Sigmoid colon (tissue), 7 donors: Measurements from ENCODE around the gene AGPAT1. TPM values are rescaled to one million over a fixed set of nuclear protein-coding genes. Genes with fewer than 3 reads are reported as not detected.

Experiments used
- DNase-seq: peaks from one replicate; pipeline ENCODE4 v3.0.0-alpha.2; 2019
- H3K27ac ChIP-seq, 4 donors: fragments of 200-600 bp; sonication (generic); one replicate each; pipeline ENCODE4 v1.5.1; 2016 to 2019; ENCODE audit warnings: mild to moderate bottlenecking in 1 of 4
- H3K27me3 ChIP-seq, 3 donors: fragments of 200-600 bp; sonication (generic); one replicate each; pipeline ENCODE4 v1.5.1; 2019; ENCODE audit warnings: mild to moderate bottlenecking in 1 of 3
- H3K36me3 ChIP-seq, 4 donors: fragments of 200-600 bp; sonication (generic); one replicate each; pipeline ENCODE4 v1.5.1; 2016 to 2019
- H3K4me1 ChIP-seq, 4 donors: fragments of 200-600 bp; sonication (generic); one replicate each; pipeline ENCODE4 v1.5.1; 2017 to 2019
- H3K4me3 ChIP-seq, 4 donors: fragments of 200-600 bp; sonication (generic); one replicate each; pipeline ENCODE4 v1.5.1; 2017 to 2019; ENCODE audit warnings: mild to moderate bottlenecking in 2 of 4, moderate library complexity in 1 of 4
- H3K9me3 ChIP-seq, 4 donors: fragments of 200-600 bp in 3 of 4; sonication (generic) in 3 of 4; one replicate each; pipeline versions ENCODE4 v1.5.1 to v1.6.1; 2013 to 2019
- EP300 ChIP-seq, 4 donors: sonication (generic); formaldehyde crosslinking; IDR thresholded peaks; one replicate each; pipeline ENCODE4 v1.6.1; 2017; ENCODE audit warnings: antibody characterized with exemption in 4 of 4
- POLR2A ChIP-seq, 2 donors: fragments of 450-650 bp; IDR thresholded peaks; one replicate each; pipeline ENCODE4 v1.6.1; 2016; ENCODE audit warnings: antibody characterized with exemption in 2 of 2, mild to moderate bottlenecking in 2 of 2, moderate library complexity in 2 of 2
- POLR2AphosphoS5 ChIP-seq, 4 donors: sonication (generic); formaldehyde crosslinking; IDR thresholded peaks; one replicate each; pipeline ENCODE4 v1.6.1; 2017; ENCODE audit warnings: antibody characterized with exemption in 4 of 4
- WGBS, 2 donors: extraction: QIAGEN DNeasy Blood & Tissue Kit; methylation state at CpG; one replicate each; pipeline ENCODE4 v1.1.7; 2013; 5-methylcytosine and 5-hydroxymethylcytosine counted together
- intact Hi-C: fragments of 100-400 bp; cut with DNase I; formaldehyde crosslinking; loops from one replicate; pipeline ENCODE4 v1.15.1; 2023
- polyA plus RNA-seq, 3 donors: library from polyadenylated mRNA; stranded (reverse); fragments of 200-250 nt; gene quantifications; one replicate each; pipeline ENCODE4 v1.2.3, GENCODE V29; 2013
- total RNA-seq, 4 donors: library from RNA; depleted of rRNA; stranded (reverse); fragments of >200 nt; gene quantifications; one replicate each; pipeline ENCODE4 v1.1.0, GENCODE V29; 2016
- TF ChIP-seq, protein P1 (sequence below), 4 experiments: fragments of 450-650 bp in 3 of 4; fragments of 200-600 bp in 1 of 4; IDR thresholded peaks; one replicate each; pipeline ENCODE4 v1.5.1; 2016 to 2019; ENCODE audit warnings: antibody characterized with exemption in 4 of 4, mild to moderate bottlenecking in 3 of 4, moderate library complexity in 2 of 4
- donor health status: healthy with polysubstance abuse.
- donor health status: Bipolar disorder and iron deficiency.
- donor health status: healthy.

Gene AGPAT1
- total and polyA plus RNA-seq, 7 donors: 32.4 to 54.2 (median 37.9) TPM

DNA sequence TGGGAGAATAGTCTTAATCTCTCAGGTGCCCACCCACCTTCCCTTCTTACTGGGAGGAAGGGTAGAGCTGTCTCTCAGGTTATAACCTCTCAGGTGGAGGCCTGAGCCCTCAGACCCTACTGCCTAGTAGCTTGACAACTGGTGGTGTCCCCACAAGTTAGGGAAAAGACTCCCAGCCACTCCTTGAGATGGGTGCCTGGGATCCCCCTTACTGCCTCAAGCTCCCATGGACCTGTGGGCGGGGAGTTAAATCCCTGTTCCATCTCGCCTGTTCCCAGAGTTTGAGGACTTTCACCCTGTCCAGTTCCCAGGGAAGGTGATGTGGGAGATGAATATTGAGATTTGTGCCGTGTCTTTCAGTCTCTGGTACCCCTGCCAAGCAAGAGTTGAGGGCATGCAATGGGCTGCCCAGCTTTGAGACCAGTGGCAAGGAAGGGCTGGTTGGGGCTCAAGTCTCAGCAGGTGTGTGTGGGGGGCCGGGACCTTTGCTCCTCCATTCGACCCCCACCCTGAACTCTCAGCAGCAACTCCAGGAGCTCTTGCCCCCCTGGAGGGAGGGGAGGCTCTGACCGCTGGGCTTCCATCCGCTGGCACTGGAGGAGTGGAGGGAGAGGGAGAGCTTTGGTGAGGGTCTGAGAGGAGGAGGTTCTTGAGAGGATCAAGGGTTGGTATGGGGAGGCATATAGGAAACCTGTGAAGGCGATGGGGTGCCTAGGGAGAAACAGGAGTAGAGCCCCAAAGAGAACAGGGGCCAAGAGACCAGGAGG is 15.2 kb upstream of the AGPAT1 start:
- peaks cover 0 to 21% (median 13%) of the 10 kb centered on the region in 4 donors for H3K36me3 ChIP-seq
- DNase-seq: no peak
- H3K27me3 ChIP-seq: no peaks in the 10 kb centered on the region
- TF ChIP-seq EP300 (IDR thresholded peaks at IDR 0.05) (no peak), POLR2A (IDR thresholded peaks at IDR 0.05) (no peak), POLR2AphosphoS5 (IDR thresholded peaks at IDR 0.05) (no peak)
- TF ChIP-seq, protein P1, sequence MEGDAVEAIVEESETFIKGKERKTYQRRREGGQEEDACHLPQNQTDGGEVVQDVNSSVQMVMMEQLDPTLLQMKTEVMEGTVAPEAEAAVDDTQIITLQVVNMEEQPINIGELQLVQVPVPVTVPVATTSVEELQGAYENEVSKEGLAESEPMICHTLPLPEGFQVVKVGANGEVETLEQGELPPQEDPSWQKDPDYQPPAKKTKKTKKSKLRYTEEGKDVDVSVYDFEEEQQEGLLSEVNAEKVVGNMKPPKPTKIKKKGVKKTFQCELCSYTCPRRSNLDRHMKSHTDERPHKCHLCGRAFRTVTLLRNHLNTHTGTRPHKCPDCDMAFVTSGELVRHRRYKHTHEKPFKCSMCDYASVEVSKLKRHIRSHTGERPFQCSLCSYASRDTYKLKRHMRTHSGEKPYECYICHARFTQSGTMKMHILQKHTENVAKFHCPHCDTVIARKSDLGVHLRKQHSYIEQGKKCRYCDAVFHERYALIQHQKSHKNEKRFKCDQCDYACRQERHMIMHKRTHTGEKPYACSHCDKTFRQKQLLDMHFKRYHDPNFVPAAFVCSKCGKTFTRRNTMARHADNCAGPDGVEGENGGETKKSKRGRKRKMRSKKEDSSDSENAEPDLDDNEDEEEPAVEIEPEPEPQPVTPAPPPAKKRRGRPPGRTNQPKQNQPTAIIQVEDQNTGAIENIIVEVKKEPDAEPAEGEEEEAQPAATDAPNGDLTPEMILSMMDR (IDR thresholded peaks at IDR 0.05): no peak
- H3K4me3 ChIP-seq: peak overlapping the region; percentile 76 to 98 (median 92)
- peaks cover 0 to 59% (median 55%) of the 10 kb centered on the region in 4 donors for H3K4me1 ChIP-seq
- no peaks in the 10 kb centered on the region for H3K9me3 ChIP-seq
- intact Hi-C loops: loop anchor here (10.0 kb wide), 3 partner anchors 216 to 1224 kb away; partner anchors contain the start of genes CUTA, DXO, HSD17B8 and PHF1
- WGBS, 2 donors: 73 to 80% methylated on average over 8 of the region's 8 CpGs
- peak overlapping the region; percentile 93 to 100 (median 96) for H3K27ac ChIP-seq

DNA sequence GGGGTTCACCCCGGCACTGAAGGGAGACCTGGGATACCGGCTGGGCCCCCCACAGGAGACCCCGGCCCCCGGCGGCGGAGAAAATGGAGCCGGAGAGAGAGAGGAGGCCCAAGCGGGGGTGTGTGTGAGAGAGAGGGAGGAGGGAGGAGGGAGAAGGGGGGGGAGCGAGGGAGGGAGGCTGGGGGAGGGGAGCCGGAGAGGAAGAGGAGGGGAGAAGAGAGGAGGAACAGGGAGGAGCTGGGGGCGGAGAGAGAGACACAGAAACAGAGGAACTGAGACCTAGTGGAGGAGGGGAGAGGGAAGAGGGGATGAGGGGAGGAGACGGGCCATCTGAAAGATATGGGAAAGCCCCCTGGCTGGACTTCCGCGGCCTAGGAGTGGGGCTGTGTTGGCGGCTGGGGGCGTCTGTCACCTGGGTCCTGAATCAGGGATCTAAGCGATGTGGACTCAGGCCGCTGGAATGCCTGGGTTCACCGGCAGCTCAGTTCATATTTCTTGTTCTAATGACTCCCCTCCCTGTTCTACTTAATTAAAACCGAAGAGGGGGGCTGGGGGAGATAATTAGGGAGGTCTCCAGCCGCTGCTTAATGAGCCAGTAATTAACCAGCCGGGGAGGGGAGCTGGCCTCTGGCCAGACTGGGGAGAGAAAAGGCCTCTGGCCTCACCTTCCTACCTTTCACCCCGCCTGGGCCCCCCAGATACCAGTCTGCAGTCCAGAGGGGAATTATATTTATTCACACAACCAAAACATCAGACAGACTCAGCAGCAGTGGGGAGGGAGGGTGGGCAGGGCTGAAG is 14.4 kb upstream of the AGPAT1 start, which contains the start of gene PBX2:
Gene PBX2 (minus strand): TSS at position 149 of the 798 bp plus-strand sequence. CDS start 287 bp downstream, outside the sequence.
- H3K4me1 ChIP-seq: peaks cover 0 to 64% (median 59%) of the 10 kb centered on the region in 4 donors

DNA sequence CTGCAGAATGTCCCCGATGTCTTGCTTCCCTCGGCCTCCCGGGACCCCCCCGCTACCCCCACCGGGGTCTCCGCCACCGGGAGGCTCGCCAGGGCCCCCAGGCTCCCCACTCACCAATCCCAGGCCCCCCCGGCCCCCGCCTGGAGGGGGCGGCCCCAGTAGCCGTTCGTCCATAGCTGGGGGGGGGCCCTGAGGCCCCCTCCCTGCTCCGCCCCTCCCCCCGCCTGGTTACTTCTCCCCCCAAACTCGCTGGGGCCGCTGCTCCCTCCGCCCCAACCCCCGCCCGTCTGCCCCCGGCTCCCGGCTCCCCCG is 13.8 kb upstream of the AGPAT1 start:
- TF ChIP-seq EP300 (IDR thresholded peaks at IDR 0.05): no peak
- TF ChIP-seq POLR2AphosphoS5 (IDR thresholded peaks at IDR 0.05): no peak
- TF ChIP-seq, protein P1 (IDR thresholded peaks at IDR 0.05): no peak
- TF ChIP-seq POLR2A (IDR thresholded peaks at IDR 0.05): no peak

More for the DNA sequence above, 14.4 kb upstream of the AGPAT1 start, which contains the start of gene PBX2:
- Histone ChIP-seq H3K27me3 (no peaks in the 10 kb centered on the region), H3K36me3 (peaks cover 0 to 23% (median 13%) of the 10 kb centered on the region in 4 donors), H3K27ac (peak within 1 kb of the TSS; percentile 93 to 100 (median 96)), H3K9me3 (no peaks in the 10 kb centered on the region), H3K4me3 (peak within 1 kb of the TSS; percentile 76 to 98 (median 92))
- intact Hi-C loops: loop anchor here (10.0 kb wide), 3 partner anchors 215 to 1225 kb away; partner anchors contain the start of genes CUTA, DXO, HSD17B8 and PHF1
- peak; percentile 98 for DNase-seq
- TF ChIP-seq POLR2A (IDR thresholded peaks at IDR 0.05): peak; percentile 86 to 93
- TF ChIP-seq EP300 (IDR thresholded peaks at IDR 0.05): no peak
- TF ChIP-seq, protein P1 (IDR thresholded peaks at IDR 0.05): no peak
- peak; percentile 85 to 91 (median 91) for TF ChIP-seq POLR2AphosphoS5 (IDR thresholded peaks at IDR 0.05)
- 2% methylated on average over 23 of the region's 23 CpGs for WGBS, 2 donors

DNA sequence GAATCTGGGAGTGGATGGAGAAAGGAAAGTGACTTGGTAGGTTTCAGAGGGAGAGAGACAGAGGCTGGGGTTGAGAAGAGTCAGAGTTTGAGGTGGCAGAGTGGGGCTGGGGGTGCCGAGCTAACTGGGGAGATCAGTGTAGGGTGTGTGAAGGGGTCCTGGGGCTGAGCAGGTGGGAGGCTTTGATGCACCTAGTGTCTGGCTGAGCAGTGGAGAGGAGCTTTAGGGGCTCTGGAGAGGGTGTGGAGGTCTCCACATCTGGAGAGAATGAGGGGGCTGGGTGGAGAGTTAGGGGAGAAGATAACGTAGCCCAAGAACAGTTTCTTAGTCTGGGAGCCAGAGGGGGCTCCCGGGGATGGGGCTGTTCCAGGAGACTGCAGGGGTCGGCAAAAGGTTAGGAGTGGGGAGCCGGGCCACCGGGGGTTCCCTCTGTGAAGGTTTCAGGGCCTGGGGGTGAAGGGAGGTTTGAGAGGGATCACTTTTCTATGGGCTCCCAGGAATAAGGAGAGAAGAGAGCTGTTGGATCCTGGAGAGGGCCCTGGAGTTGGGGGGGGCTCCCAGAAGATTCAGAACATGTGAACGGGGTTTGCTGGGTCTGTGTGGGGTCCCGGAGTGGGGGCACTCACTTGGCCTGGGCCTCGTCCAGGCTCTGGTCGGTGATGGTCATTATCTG is 13.3 kb upstream of the AGPAT1 start:
- Histone ChIP-seq H3K27ac (peak overlapping the region; percentile 93 to 100 (median 96)), H3K27me3 (no peaks in the 10 kb centered on the region), H3K36me3 (peaks cover 0 to 23% (median 13%) of the 10 kb centered on the region in 4 donors), H3K9me3 (no peaks in the 10 kb centered on the region), H3K4me1 (peaks cover 0 to 60% (median 51%) of the 10 kb centered on the region in 4 donors), H3K4me3 (peak overlapping the region; percentile 76 to 98 (median 92))
- intact Hi-C loops: loop anchor here (5.0 kb wide), 1 partner anchor 647 kb away; the partner anchor contains the start of gene DDX39B
- TF ChIP-seq, protein P1 (IDR thresholded peaks at IDR 0.05): no peak
- TF ChIP-seq EP300 (IDR thresholded peaks at IDR 0.05) (no peak), POLR2A (IDR thresholded peaks at IDR 0.05) (no peak), POLR2AphosphoS5 (IDR thresholded peaks at IDR 0.05) (no peak)
- DNase-seq: no peak
- WGBS, 2 donors: 2 to 4% methylated on average over 10 of the region's 10 CpGs

More for the DNA sequence above, 13.8 kb upstream of the AGPAT1 start:
- peak overlapping the region; percentile 76 to 98 (median 92) for H3K4me3 ChIP-seq
- H3K27me3 ChIP-seq: no peaks in the 10 kb centered on the region
- peaks cover 0 to 61% (median 55%) of the 10 kb centered on the region in 4 donors for H3K4me1 ChIP-seq
- DNase-seq: no peak
- intact Hi-C loops: loop anchor here (5.0 to 10.0 kb wide), 4 partner anchors 215 to 1225 kb away; partner anchors contain the start of genes CUTA, DDX39B, DXO and HSD17B8
- no peaks in the 10 kb centered on the region for H3K9me3 ChIP-seq
- H3K36me3 ChIP-seq: peaks cover 0 to 23% (median 13%) of the 10 kb centered on the region in 4 donors
- peak overlapping the region; percentile 93 to 100 (median 96) for H3K27ac ChIP-seq
- 12 to 15% methylated on average over 23 of the region's 23 CpGs for WGBS, 2 donors
